Measurements from ENCODE around the gene FXYD7.

DNA sequence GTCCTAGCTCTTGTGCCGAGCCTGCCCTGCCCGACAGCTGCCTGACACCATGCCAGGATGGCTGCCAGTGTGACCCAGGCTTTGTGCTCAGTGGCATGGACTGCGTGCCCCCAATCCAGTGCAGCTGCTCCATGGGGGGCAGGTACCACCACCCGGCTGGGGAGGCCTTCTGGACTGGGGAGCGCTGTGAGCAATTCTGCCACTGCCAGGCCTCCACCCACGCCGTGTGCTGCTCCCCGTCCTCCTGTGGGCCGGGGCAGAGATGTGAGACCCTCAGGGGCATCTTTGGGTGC lies 36.8 kb upstream of the FXYD7 start:
- TF ChIP-seq, protein P1, sequence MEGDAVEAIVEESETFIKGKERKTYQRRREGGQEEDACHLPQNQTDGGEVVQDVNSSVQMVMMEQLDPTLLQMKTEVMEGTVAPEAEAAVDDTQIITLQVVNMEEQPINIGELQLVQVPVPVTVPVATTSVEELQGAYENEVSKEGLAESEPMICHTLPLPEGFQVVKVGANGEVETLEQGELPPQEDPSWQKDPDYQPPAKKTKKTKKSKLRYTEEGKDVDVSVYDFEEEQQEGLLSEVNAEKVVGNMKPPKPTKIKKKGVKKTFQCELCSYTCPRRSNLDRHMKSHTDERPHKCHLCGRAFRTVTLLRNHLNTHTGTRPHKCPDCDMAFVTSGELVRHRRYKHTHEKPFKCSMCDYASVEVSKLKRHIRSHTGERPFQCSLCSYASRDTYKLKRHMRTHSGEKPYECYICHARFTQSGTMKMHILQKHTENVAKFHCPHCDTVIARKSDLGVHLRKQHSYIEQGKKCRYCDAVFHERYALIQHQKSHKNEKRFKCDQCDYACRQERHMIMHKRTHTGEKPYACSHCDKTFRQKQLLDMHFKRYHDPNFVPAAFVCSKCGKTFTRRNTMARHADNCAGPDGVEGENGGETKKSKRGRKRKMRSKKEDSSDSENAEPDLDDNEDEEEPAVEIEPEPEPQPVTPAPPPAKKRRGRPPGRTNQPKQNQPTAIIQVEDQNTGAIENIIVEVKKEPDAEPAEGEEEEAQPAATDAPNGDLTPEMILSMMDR (IDR thresholded peaks at IDR 0.05; ENCODE audit: poor library complexity, severe bottlenecking): no peak
- no peak for TF ChIP-seq TAF1 (IDR thresholded peaks at IDR 0.05; ENCODE audit: low read depth)
- TF ChIP-seq EP300 (conservative IDR thresholded peaks at IDR 0.05; ENCODE audit: poor library complexity, severe bottlenecking): no peak
- no peak for TF ChIP-seq POLR2AphosphoS5 (IDR thresholded peaks at IDR 0.05)
- TF ChIP-seq SMC3 (conservative IDR thresholded peaks at IDR 0.05; ENCODE audit: poor library complexity): no peak
- TF ChIP-seq MXI1 (conservative IDR thresholded peaks at IDR 0.05; ENCODE audit: poor library complexity, severe bottlenecking): no peak

Data from neural cell (in vitro differentiated cells).